IMR-90 (cell line): ENCODE measurements around the gene INPP5D. TPM values are rescaled to one million over a fixed set of nuclear protein-coding genes. Genes with fewer than 3 reads are reported as not detected.

Source experiments
- ATAC-seq: fragments of 200-7000 bp; cut with Tn5 transposase; 2 replicates; pipeline ENCODE4 v1.9.1; 2020; ENCODE audit warnings: low read depth, mild to moderate bottlenecking, moderate library complexity
- BruUV-seq: library from RNA; stranded (reverse); fragments of 400-500 nt; replicated peaks from 2 replicates; lab custom pipeline; 2021; lab: Mats Ljungman, UMichigan
- CTCF ChIA-PET: fragments of 300-600 bp; formaldehyde crosslinking; extraction: SDS; loops from one replicate; lab custom pipeline; 2021; ENCODE audit warnings: antibody characterized with exemption; lab: Yijun Ruan, JAX
- POLR2A ChIA-PET: fragments of 300-600 bp; sonication (Branson Sonifier 250); formaldehyde crosslinking; loops from one replicate; lab custom pipeline; 2022; ENCODE audit warnings: antibody characterized with exemption; ENCODE audit not compliant: unreplicated experiment; lab: Charles Lee
- DNase-seq: peaks from one replicate; pipeline ENCODE4 v3.0.0; 2013
- H2AFZ ChIP-seq: replicated peaks from 2 replicates; pipeline ENCODE3; 2013; ENCODE audit warnings: low read length, mild to moderate bottlenecking; ENCODE audit not compliant: poor library complexity
- H2AK5ac ChIP-seq: 2 replicates; pipeline ENCODE4 v1.6.1; 2013; ENCODE audit warnings: low read depth, low read length, inconsistent platforms
- H2AK9ac ChIP-seq: replicated peaks from 2 replicates; pipeline ENCODE3; 2013; ENCODE audit warnings: mild to moderate bottlenecking, low read depth, low read length, moderate library complexity; ENCODE audit not compliant: poor library complexity
- H2BK120ac ChIP-seq: 2 replicates; pipeline ENCODE4 v1.6.1; 2013; ENCODE audit warnings: low read depth, low read length, inconsistent platforms
- H2BK15ac ChIP-seq: 3 replicates; pipeline ENCODE4 v1.6.1; 2013; ENCODE audit warnings: low read depth, low read length, inconsistent platforms
- H2BK20ac ChIP-seq: 2 replicates; pipeline ENCODE4 v1.6.1; 2013; ENCODE audit warnings: low read depth, mild to moderate bottlenecking, inconsistent platforms, low read length, moderate library complexity
- H2BK5ac ChIP-seq: 2 replicates; pipeline ENCODE4 v1.6.1; 2013; ENCODE audit warnings: mild to moderate bottlenecking, low read depth, low read length, inconsistent platforms; ENCODE audit not compliant: poor library complexity, severe bottlenecking
- H3K14ac ChIP-seq: replicated peaks from 2 replicates; pipeline ENCODE4 v1.6.1; 2013; ENCODE audit warnings: low read depth, low read length, inconsistent platforms
- H3K18ac ChIP-seq: 2 replicates; pipeline ENCODE4 v1.6.1; 2013; ENCODE audit warnings: low read depth, low read length, control low read depth
- H3K23ac ChIP-seq: 2 replicates; pipeline ENCODE4 v1.6.1; 2013; ENCODE audit warnings: low read depth, low read length, inconsistent platforms
- H3K27ac ChIP-seq: 2 replicates; pipeline ENCODE4 v1.5.1; 2013; ENCODE audit warnings: mild to moderate bottlenecking, control low read depth, low read length; ENCODE audit not compliant: insufficient read depth
- H3K27me3 ChIP-seq: 2 replicates; pipeline ENCODE4 v1.6.1; 2013; ENCODE audit warnings: low read length; ENCODE audit not compliant: control insufficient read depth, insufficient read depth
- H3K36me3 ChIP-seq: 2 replicates; pipeline ENCODE4 v1.6.1; 2013; ENCODE audit warnings: low read length, mixed read lengths; ENCODE audit not compliant: control insufficient read depth, insufficient read depth
- H3K4ac ChIP-seq: 2 replicates; pipeline ENCODE4 v1.6.1; 2013; ENCODE audit warnings: low read depth, low read length, inconsistent platforms
- H3K4me1 ChIP-seq: 2 replicates; pipeline ENCODE4 v1.6.1; 2013; ENCODE audit warnings: low read length, mixed read lengths; ENCODE audit not compliant: control insufficient read depth, insufficient read depth
- H3K4me2 ChIP-seq: 2 replicates; pipeline ENCODE4 v1.6.1; 2013; ENCODE audit warnings: low read depth, mild to moderate bottlenecking, control low read depth, low read length, moderate library complexity
- H3K4me3 ChIP-seq: 2 replicates; pipeline ENCODE4 v1.5.1; 2013; ENCODE audit warnings: low read depth, mild to moderate bottlenecking, control low read depth, low read length, moderate library complexity; ENCODE audit not compliant: insufficient read depth
- H3K56ac ChIP-seq: 2 replicates; pipeline ENCODE4 v1.6.1; 2013; ENCODE audit warnings: low read length, inconsistent platforms; ENCODE audit not compliant: insufficient read depth; ENCODE audit errors: extremely low read depth
- H3K79me1 ChIP-seq, 2 experiments: 2 replicates each; pipeline ENCODE4 v1.6.1; 2013; ENCODE audit warnings: low read length in 2 of 2, inconsistent platforms in 1 of 2, low read depth in 1 of 2
- H3K9ac ChIP-seq: 2 replicates; pipeline ENCODE4 v1.6.1; 2013; ENCODE audit warnings: low read depth, low read length, control low read depth
- H3K9me1 ChIP-seq: 2 replicates; pipeline ENCODE4 v1.6.1; 2013; ENCODE audit warnings: low read length, inconsistent platforms; ENCODE audit not compliant: insufficient read depth
- H3K9me3 ChIP-seq: 2 replicates; pipeline ENCODE4 v1.6.1; 2013; ENCODE audit warnings: low read length; ENCODE audit not compliant: control insufficient read depth, insufficient read depth
- H4K20me1 ChIP-seq: 2 replicates; pipeline ENCODE4 v1.6.1; 2013; ENCODE audit warnings: low read length, inconsistent platforms; ENCODE audit not compliant: insufficient read depth
- H4K5ac ChIP-seq: 2 replicates; pipeline ENCODE4 v1.6.1; 2013; ENCODE audit warnings: mild to moderate bottlenecking, low read depth, low read length, control low read depth
- H4K8ac ChIP-seq, 2 experiments: 2 replicates each; pipeline ENCODE4 v1.6.1; 2013; ENCODE audit warnings: low read depth in 2 of 2, low read length in 2 of 2, control low read depth in 1 of 2, inconsistent platforms in 1 of 2
- H4K91ac ChIP-seq: 2 replicates; pipeline ENCODE4 v1.6.1; 2013; ENCODE audit warnings: low read depth, low read length, inconsistent platforms; ENCODE audit not compliant: insufficient read depth
- MAZ ChIP-seq: IDR thresholded peaks from 2 replicates; pipeline ENCODE4 v1.6.1; 2012; ENCODE audit warnings: low read depth, mild to moderate bottlenecking, low read length, improper control_type of control experiment, moderate library complexity, borderline replicate concordance
- WGBS, 2 experiments: methylation state at CpG; one replicate each; pipeline versions ENCODE4 v1.1.5 to v1.1.7; 2013; ENCODE audit warnings: missing lambda C conversion rate in 2 of 2; ENCODE audit not compliant: insufficient read length in 1 of 2; ENCODE audit errors: extremely low coverage in 2 of 2; 5-methylcytosine and 5-hydroxymethylcytosine counted together
- dilution Hi-C: fragments of 300-500 bp; cut with HindIII; formaldehyde crosslinking; loops from one replicate; pipeline ENCODE4 v1.14.3; 2018; ENCODE audit warnings: low sequenced_read_pairs; ENCODE audit not compliant: unreplicated experiment
- in situ Hi-C: fragments of 300-500 bp; cut with MboI; formaldehyde crosslinking; loops from 3 replicates; pipeline ENCODE4 v1.14.3; 2019; ENCODE audit warnings: low sequenced_read_pairs, inconsistent platforms, mixed read lengths
- intact Hi-C: fragments of 100-400 bp; cut with micrococcal nuclease; formaldehyde crosslinking; loops from 2 replicates; pipeline ENCODE4 v1.10.0; 2022
- polyA plus RNA-seq, 3 experiments: library from polyadenylated mRNA; depleted of rRNA; stranded (reverse); fragments of >200 nt; gene quantifications; 2 replicates each; pipeline ENCODE4 v1.2.3, GENCODE V29; 2012; ENCODE audit warnings: low replicate concordance in 1 of 3
- total RNA-seq: library from RNA; depleted of rRNA; stranded (reverse); fragments of >200 nt; gene quantifications from 2 replicates; pipeline ENCODE4 v1.2.3, GENCODE V29; 2012
- TF ChIP-seq, protein P1 (sequence below): fragments of 150-350 bp; IDR thresholded peaks from 2 replicates; pipeline ENCODE4 v1.6.1; 2017; ENCODE audit warnings: mild to moderate bottlenecking, antibody characterized with exemption, low read length, low read depth

The INPP5D gene
- total and polyA plus RNA-seq, 2 of the 4 experiments (the other 2 are of a cell fraction): 0.18 to 0.29 TPM

DNA sequence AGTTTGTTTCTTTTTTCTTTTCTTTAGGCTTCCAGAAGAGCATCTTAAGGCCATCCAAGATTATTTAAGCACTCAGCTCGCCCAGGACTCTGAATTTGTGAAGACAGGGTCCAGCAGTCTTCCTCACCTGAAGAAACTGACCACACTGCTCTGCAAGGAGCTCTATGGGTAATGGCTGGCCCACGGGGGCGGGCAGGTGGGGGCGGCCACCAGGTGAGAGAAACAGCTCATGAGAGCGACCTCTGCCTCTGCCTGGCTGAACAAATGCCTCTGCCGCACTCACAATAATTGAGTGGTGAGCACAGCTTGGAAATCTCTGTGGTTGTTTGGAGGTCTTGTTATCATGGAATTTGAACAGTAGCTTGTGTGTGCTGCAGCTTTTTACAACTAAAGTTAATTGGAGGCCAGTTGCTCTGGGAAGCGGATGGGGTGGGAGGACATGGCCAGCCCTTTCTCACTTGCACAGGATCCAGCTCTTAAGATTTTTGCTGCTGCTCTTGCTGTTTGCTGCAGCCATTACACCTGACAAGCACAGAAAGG, 70.4 kb downstream of the INPP5D start:
- no peak overlapping the region for H3K4me3 ChIP-seq
- H2AFZ ChIP-seq: no peak overlapping the region
- dilution Hi-C loops: no loop called here
- H2BK120ac ChIP-seq: no peak overlapping the region
- H3K9me1 ChIP-seq: no peaks in the 10 kb centered on the region
- no peaks in the 10 kb centered on the region; the same call in 1 of the 2 replicates for H4K20me1 ChIP-seq
- in situ Hi-C loops: no loop called here
- no peak overlapping the region for H3K9ac ChIP-seq
- CTCF ChIA-PET: no interaction called here
- no peaks in the 10 kb centered on the region for H3K79me1 ChIP-seq
- no peak overlapping the region for H3K56ac ChIP-seq
- H3K9me3 ChIP-seq: no peaks in the 10 kb centered on the region
- TF ChIP-seq MAZ: no peak
- TF ChIP-seq, protein P1, sequence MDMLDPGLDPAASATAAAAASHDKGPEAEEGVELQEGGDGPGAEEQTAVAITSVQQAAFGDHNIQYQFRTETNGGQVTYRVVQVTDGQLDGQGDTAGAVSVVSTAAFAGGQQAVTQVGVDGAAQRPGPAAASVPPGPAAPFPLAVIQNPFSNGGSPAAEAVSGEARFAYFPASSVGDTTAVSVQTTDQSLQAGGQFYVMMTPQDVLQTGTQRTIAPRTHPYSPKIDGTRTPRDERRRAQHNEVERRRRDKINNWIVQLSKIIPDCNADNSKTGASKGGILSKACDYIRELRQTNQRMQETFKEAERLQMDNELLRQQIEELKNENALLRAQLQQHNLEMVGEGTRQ: no peak
- no peak for ATAC-seq
- no peak for DNase-seq
- H3K14ac ChIP-seq: no peak overlapping the region
- no peak overlapping the region for H2BK20ac ChIP-seq
- H3K18ac ChIP-seq: no peak overlapping the region
- no TSS peak for BruUV-seq
- H4K5ac ChIP-seq: no peak overlapping the region
- H3K4me2 ChIP-seq: no peak overlapping the region
- H3K4me1 ChIP-seq: no peaks in the 10 kb centered on the region
- H2BK5ac ChIP-seq: no peak overlapping the region
- H2BK15ac ChIP-seq: no peak overlapping the region
- no peak overlapping the region for H3K23ac ChIP-seq
- no peaks in the 10 kb centered on the region for H3K36me3 ChIP-seq
- H4K91ac ChIP-seq: no peak overlapping the region
- no peak overlapping the region for H3K27ac ChIP-seq
- WGBS, 2 experiments: 36% methylated on average over 4 of the region's 7 CpGs; no CpG with 5 or more reads in 1 of the 2 experiments
- H3K4ac ChIP-seq: no peak overlapping the region
- intact Hi-C loops: no loop called here
- H3K27me3 ChIP-seq: peaks cover 18% of the 10 kb centered on the region
- POLR2A ChIA-PET: no interaction called here
- no peak overlapping the region for H2AK9ac ChIP-seq
- H4K8ac ChIP-seq: no peak overlapping the region
- no peak overlapping the region for H2AK5ac ChIP-seq
